DOHH2 (cell line): Measurements from ENCODE around the gene XRCC5.

Source experiments
- H3F3A ChIP-seq: fragments of 200-600 bp; sonication (generic), shearing (Covaris generic); 2 replicates; pipeline ENCODE4 v1.6.0; 2016; ENCODE audit warnings: antibody characterized with exemption, mild to moderate bottlenecking; ENCODE audit not compliant: control insufficient read depth, insufficient read depth
- H3K27ac ChIP-seq: fragments of 200-600 bp; sonication (generic); 2 replicates; pipeline ENCODE4 v1.5.1; 2014; ENCODE audit warnings: low read depth, mild to moderate bottlenecking, low read length, moderate library complexity
- H3K27me3 ChIP-seq: fragments of 200-600 bp; sonication (generic); 2 replicates; pipeline ENCODE4 v1.6.1; 2014; ENCODE audit warnings: mild to moderate bottlenecking, low read length, mixed read lengths; ENCODE audit not compliant: control insufficient read depth
- H3K36me3 ChIP-seq: fragments of 200-600 bp; sonication (generic); 2 replicates; pipeline ENCODE4 v1.6.1; 2014; ENCODE audit warnings: mild to moderate bottlenecking, low read length, moderate library complexity, mixed read lengths; ENCODE audit not compliant: control insufficient read depth
- H3K4me1 ChIP-seq: fragments of 200-600 bp; sonication (generic); 2 replicates; pipeline ENCODE4 v1.6.1; 2014; ENCODE audit warnings: mild to moderate bottlenecking, low read length, mixed read lengths; ENCODE audit not compliant: control insufficient read depth
- H3K4me2 ChIP-seq: fragments of 200-600 bp; sonication (generic); 2 replicates; pipeline ENCODE4 v1.6.0; 2014; ENCODE audit warnings: mild to moderate bottlenecking, low read length, moderate library complexity
- H3K4me3 ChIP-seq: fragments of 200-600 bp; sonication (generic); 2 replicates; pipeline ENCODE4 v1.5.1; 2014; ENCODE audit warnings: mild to moderate bottlenecking, low read length, mixed read lengths
- H3K79me2 ChIP-seq: fragments of 200-600 bp; sonication (generic); 2 replicates; pipeline ENCODE4 v1.6.1; 2014; ENCODE audit warnings: mild to moderate bottlenecking, low read length, mixed read lengths; ENCODE audit not compliant: control insufficient read depth
- H3K9me2 ChIP-seq: fragments of 200-600 bp; sonication (generic); replicated peaks from 2 replicates; pipeline ENCODE4 v1.6.1; 2014; ENCODE audit warnings: mild to moderate bottlenecking, low read length, mixed read lengths; ENCODE audit not compliant: control insufficient read depth
- H3K9me3 ChIP-seq: fragments of 200-600 bp; sonication (generic); 2 replicates; pipeline ENCODE4 v1.6.1; 2014; ENCODE audit warnings: antibody characterized with exemption, low read length, mixed read lengths; ENCODE audit not compliant: control insufficient read depth, insufficient read depth
- H4K20me1 ChIP-seq: fragments of 200-600 bp; sonication (generic); 2 replicates; pipeline ENCODE4 v1.6.0; 2014; ENCODE audit warnings: low read depth, mild to moderate bottlenecking, antibody characterized with exemption, low read length, moderate library complexity; ENCODE audit not compliant: control insufficient read depth, insufficient read depth
- CTCF ChIP-seq: fragments of 200-600 bp; sonication (generic); IDR thresholded peaks from one replicate; pipeline ENCODE4 v1.5.1; 2014; ENCODE audit warnings: antibody characterized with exemption, mild to moderate bottlenecking, low read depth, low read length; ENCODE audit not compliant: poor library complexity, severe bottlenecking
- EZH2phosphoT487 ChIP-seq: fragments of 200-600 bp; sonication (generic); IDR thresholded peaks from 2 replicates; pipeline ENCODE4 v1.6.1; 2017; ENCODE audit warnings: borderline replicate concordance, mild to moderate bottlenecking, antibody characterized with exemption, low read length, moderate library complexity, mixed read lengths

Gene XRCC5

DNA sequence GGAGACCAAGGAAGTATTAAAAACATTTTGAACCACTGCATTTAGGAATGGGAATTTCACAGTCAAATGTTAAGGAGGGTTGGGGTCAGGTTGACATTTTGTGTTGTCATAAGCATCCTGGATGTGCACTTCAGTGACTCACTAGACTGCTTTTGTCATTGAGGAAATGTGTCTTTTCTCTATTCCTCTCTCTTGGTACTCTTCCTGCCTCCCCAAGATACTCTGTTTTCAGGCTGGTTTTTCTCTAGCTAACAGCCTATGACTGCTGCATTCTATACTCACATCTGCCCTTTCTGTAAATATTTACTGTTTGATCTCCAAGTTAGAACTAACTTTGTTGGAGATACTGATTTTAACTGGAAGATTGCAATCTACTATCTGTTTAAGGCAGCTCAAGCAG, 23.4 kb downstream of the XRCC5 start:
- Histone ChIP-seq H3K4me1 (no peaks in the 10 kb centered on the region), H3K27me3 (no peaks in the 10 kb centered on the region), H4K20me1 (no peaks in the 10 kb centered on the region; the same call in 1 of the 2 replicates), H3K9me3 (no peaks in the 10 kb centered on the region), H3K4me2 (no peak overlapping the region), H3K79me2 (peaks cover 45% of the 10 kb centered on the region), H3K36me3 (peaks cover 96% of the 10 kb centered on the region), H3K4me3 (no peak overlapping the region), H3F3A (no peaks in the 10 kb centered on the region; the same call in 1 of the 2 replicates), H3K9me2 (no peaks in the 10 kb centered on the region), H3K27ac (no peak overlapping the region)
- TF ChIP-seq CTCF (no peak), EZH2phosphoT487 (no peak)

DNA sequence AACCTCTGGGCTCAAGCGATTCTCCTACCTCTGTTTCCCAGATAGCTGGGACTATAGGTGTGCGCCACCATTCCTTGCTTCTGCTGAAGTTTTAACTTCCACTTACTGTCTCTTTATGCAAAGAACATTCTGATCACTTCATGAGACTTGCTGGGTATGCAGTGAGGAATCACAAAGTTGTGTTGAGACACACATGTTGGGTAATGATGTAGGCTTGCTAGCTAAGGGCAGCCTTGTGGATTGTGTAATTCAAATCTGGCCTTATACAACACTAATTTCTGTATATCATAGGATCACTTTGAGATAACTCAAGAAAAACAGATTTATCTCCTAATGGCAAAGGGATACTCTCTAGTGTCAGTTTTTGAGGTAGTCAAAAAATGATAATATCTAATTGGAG, 24.2 kb downstream of the XRCC5 start:
- TF ChIP-seq EZH2phosphoT487 (no peak), CTCF (no peak)
- H3K79me2 ChIP-seq, result peaks cover 45% of the 10 kb centered on the region
- no peaks in the 10 kb centered on the region for H3K9me2 ChIP-seq
- no peak overlapping the region for H3K4me3 ChIP-seq
- H3K4me1 ChIP-seq, result no peaks in the 10 kb centered on the region
- no peaks in the 10 kb centered on the region for H3K9me3 ChIP-seq
- peaks cover 96% of the 10 kb centered on the region for H3K36me3 ChIP-seq
- no peaks in the 10 kb centered on the region; the same call in 1 of the 2 replicates for H4K20me1 ChIP-seq
- no peaks in the 10 kb centered on the region; the same call in 1 of the 2 replicates for H3F3A ChIP-seq
- no peak overlapping the region for H3K4me2 ChIP-seq
- no peaks in the 10 kb centered on the region for H3K27me3 ChIP-seq
- no peak overlapping the region for H3K27ac ChIP-seq

- Histone ChIP-seq H4K20me1 (no peaks in the 10 kb centered on the region), H3F3A (no peaks in the 10 kb centered on the region; the same call in 1 of the 2 replicates), H3K4me2 (no peak overlapping the region), H3K36me3 (peaks cover 96% of the 10 kb centered on the region), H3K27me3 (no peaks in the 10 kb centered on the region), H3K4me1 (no peaks in the 10 kb centered on the region), H3K79me2 (peaks cover 43% of the 10 kb centered on the region), H3K4me3 (no peak overlapping the region), H3K9me3 (no peaks in the 10 kb centered on the region), H3K27ac (no peak overlapping the region), H3K9me2 (no peaks in the 10 kb centered on the region)
- TF ChIP-seq CTCF, result no peak
- TF ChIP-seq EZH2phosphoT487, result no peak
Observed at GRCh38 chr2:216134958-216135541, 25.9 kb downstream of the XRCC5 start.
